HL-60 (cell line): Measurements from ENCODE around the gene PLEKHG1.

Experiments
- CTCF ChIP-seq: IDR thresholded peaks from one replicate; pipeline ENCODE4 v1.5.1; 2011; ENCODE audit warnings: low read length, control low read depth, inconsistent platforms; ENCODE audit not compliant: insufficient read depth
- GABPA ChIP-seq: IDR thresholded peaks from 2 replicates; pipeline ENCODE4 v1.6.1; 2012; ENCODE audit warnings: low read depth
- POLR2AphosphoS5 ChIP-seq: IDR thresholded peaks from 2 replicates; pipeline ENCODE4 v1.6.1; 2012; ENCODE audit warnings: low read depth
- REST ChIP-seq: IDR thresholded peaks from 2 replicates; pipeline ENCODE4 v1.6.1; 2012; ENCODE audit warnings: low read depth; ENCODE audit not compliant: insufficient replicate concordance
- SPI1 ChIP-seq: IDR thresholded peaks from 2 replicates; pipeline ENCODE4 v1.6.1; 2012; ENCODE audit warnings: low read depth, mild to moderate bottlenecking, borderline replicate concordance

GRCh38 chr6:150568560-150568959 is 31.1 kb upstream of the PLEKHG1 start:
- no peak for TF ChIP-seq CTCF
- TF ChIP-seq REST = no peak
- no peak for TF ChIP-seq POLR2AphosphoS5
- no peak for TF ChIP-seq GABPA
- no peak for TF ChIP-seq SPI1
